ENCODE data around the gene EEF1G.
"Not testable (repeated sequence)": the region's sequence is repeated elsewhere in the genome, so short reads cannot be mapped to it uniquely, and the experiment has no call there.

EEF1G gene

DNA sequence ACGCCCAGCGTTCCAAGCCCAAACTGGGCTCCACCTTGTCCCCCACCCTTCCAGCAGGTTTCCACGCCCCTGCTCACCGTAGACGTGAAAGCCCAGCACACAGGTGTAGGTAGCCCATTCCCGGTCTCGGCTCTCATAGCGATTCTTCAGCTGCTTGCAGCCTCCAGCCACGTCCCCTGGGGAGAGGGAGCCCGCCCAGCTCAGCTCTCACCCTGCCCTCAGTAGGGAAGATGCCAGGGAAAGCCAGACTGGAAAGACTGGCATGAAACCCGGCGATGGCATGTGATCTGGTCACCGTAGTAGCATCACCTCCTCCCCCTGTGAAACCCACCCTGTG, 29.3 kb upstream of the EEF1G start:
- no peak for DNase-seq

DNA sequence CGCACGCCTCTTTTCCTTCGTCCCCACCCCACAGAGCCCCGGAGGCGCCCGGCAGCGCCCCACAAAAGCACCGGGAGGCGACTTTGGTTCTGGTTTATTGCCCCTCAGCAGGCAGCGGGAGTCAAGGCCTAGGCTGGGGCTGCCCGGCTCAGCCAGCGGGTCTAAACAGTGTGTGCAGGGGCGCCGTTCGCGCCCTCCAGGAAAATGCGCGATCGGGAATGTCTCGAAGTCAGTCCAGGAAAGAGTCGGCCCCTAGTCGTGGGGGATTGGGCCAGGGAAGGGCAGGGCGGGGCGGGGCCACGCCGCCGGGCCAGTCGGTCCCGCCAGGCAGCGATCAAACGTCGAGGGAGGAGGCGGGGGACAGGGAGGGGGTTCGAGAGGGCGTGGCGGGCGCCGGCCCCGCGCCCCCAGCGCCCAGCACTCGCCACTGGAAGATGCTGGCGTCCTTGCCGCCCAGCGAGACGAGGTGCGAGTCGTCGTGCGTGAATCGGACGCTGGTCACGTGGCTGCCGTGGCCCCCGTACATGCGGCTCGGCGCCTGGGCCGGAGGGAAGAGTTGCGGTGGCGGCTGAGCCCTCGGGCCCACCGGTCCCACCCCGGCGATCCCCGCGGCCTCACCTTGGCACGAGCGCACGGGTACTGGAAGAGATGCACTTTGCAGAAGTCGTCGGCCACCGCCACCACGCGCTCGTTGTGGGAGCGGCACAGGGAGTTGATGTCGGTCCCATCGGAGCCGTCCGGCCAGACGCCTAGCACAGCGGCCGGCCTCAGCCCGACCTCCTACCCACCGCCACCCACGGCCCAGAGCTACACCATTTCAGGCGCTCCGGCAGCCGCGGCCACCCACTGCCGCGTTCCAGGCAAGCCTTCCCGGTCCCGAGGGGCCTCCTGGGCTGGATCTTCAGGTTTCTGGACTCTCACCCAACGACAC, 28.7 kb upstream of the EEF1G start:
- DNase-seq: peak; percentile 80

DNA sequence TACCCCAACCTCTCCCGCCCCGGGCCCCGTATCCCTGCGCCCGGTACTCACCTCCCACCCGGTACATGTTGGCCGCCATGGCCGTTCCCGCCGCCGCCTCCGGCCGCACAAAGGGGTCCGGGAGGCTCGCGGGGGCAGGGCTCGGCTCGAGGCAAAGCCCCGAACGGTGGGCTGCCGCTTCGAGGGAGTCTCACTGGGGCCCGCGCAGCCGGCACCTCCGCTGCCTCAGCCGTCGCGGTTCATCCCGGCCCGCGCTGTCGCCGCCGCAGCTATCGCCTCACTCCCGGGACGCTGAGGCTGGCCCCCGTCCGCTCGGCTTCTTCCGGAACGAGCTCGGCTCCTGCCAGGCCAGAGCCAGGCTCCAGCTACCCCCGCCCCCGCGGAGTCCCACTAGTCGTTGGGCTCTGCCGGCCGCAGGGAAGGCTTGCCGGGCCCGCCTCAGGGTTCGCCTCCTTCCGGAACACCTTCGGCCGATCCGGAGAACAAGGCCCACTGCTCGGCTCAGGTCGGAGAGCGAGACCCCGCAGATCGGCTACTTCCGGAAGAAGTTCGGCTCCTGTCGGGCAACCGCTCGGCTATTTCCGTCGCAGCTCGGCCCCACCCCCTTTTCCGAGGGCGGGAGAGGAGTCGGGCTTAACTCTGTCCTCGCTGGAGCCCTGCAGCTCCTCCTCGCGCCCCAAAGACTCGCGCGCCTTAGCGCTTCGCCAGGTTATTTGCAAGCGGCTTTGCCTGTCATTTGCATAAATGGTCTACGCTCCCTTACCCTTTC, 27.9 kb upstream of the EEF1G start, which contains the start of gene MTA2:
Gene MTA2, minus strand, starts transcription at position 494 of the 769 bp plus-strand sequence. Its CDS starts 415 bp downstream, at position 79.
- peak; percentile 99 for DNase-seq

DNA sequence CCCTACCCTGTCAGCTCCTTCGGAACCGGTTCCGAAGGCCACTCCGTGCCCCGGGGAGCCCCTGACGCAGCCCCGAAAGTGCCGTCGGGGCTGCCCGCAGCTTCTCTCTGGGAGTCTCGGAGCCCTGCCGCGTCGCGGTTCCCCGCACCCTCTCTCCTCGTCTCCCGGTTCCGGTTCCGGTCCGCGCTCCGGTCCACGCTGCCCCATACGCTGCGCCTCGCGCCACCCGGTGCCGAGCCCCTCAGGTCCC, 27.4 kb upstream of the EEF1G start:
- peak; percentile 35 for DNase-seq

DNA sequence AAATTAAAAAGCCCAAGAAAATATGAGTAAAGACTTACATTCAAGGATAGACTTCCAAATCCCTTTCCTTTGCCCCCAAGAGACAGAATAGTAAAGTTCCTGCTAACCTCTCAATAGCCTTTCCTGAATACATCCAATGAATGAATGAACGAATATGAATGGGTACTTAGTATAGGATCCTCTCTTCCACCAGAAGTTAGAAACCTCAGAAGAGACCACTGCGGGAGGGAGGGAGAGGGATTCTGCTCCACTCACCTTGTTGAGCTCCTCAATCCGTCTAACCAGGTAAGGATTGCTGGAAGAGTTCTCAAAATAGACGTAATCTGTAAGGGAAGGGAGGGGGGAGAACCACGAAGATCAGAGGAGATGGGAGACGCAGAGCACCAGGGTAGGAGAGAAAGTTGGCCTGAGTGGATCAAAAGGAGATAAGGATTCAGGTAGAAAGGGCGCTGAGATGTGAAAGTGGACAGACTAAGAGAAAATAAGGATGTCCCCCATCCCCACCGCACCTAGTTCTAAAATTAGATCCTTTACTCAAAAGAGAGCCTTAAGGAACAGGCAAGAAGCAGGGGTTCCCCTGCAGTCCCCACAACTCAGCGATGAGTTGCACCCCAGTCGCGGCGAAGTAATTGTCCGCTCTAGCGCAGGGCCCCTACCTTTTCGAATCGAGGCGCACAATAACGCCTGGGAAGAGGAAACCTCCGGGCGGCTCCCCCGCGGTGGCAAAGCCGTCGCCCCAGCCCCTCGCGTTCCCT, 26.9 kb upstream of the EEF1G start:
- no peak for DNase-seq

DNA sequence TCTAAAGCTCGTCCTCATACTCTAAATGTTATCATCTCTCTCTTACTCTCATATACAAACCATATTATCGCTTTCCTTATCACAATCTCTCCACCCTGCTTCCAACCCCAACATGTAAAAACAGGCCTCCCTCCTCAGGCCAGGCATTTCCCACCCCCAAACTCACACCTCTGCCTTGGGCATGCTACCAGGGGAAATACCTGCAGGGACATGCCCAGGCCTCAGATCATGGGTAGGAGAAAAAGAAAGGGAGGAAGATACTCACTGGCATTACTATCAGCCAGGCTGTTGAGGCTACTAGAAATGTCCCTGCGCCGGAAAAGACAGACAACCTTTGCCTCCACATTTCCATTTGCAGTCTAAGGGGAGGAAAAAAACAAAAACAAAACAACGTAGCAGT, 26.2 kb upstream of the EEF1G start:
- no peak for DNase-seq

DNA sequence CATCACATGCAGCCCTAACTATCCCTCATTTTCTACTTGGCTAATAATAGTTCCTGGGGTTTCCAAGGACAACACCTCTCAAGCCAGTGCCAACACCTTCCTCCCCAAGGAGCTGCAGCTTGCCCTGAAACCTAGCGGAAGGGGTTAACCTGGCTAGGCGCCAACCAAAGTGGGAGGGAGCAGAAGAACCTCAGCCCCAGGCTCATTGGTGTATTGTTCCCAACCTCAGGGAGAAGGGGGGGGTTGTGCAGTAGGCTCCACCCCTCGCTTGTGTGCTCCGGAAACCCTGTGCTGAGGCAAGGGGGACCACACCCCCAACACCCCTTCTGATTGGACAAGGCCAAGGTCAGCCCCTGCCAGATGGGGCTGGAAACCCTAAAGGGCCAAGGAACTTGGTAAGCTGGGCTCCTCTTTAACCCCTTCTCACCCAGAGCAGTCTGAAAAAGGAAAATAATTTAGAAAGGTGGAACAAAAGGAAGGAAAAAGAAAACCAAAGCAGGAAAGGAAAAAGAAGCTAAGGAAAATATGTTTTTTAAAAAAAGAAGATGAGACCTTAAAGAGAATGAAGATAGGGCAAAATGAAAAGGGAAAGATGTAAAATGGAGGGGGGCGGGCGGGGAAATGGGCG, 25.5 kb upstream of the EEF1G start:
- DNase-seq: peak; percentile 95

DNA sequence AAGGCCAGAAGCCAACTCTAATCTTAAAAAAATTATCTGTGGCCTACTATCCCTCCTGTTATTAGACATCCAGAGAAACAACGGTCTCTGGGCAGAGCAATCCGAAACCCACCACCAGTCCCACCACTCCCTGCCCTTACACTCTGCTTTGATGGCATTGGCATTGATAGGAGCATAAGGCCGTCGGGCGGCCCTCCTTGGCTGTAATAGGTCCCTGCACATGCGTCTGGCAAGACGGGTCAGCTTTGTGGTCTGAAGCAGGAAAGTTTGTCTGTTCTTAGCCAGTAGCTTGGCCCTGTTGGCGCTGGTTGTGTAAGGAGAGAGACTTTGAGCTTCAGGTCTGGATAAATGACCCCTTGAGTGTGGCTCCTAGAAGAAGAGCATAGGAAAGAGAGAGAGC, 21.4 kb upstream of the EEF1G start:
- no peak for DNase-seq

DNA sequence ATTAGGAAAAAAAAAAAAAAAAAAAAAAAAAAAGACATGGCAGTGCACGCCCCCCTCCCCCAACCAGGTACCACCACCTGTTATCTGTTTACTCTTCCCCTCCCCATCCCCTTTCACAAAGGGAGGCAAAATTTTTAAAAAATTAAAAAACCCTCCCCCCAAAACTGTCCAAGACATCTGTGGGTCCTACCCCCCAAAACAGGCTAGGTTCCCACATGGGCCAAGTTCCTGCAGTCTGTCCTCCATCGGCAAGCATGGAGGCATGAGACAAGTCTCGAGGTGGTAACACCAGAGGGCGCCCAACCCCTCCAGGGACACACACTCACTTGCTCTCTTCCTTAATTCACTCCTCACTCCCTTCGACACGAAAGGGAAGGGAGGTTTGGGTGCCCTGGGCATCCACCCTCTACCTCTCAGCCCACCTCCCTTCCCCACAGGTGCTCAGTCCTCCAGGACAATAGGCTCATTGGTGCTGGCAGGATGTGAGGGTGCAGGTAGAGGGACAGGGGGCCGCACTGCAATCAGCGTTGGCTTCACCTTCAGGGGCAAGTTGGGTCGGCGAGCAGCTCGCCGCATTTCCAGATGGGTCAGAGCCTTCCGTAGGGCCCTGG, 19.8 kb upstream of the EEF1G start:
- peak; percentile 55 for DNase-seq

DNA sequence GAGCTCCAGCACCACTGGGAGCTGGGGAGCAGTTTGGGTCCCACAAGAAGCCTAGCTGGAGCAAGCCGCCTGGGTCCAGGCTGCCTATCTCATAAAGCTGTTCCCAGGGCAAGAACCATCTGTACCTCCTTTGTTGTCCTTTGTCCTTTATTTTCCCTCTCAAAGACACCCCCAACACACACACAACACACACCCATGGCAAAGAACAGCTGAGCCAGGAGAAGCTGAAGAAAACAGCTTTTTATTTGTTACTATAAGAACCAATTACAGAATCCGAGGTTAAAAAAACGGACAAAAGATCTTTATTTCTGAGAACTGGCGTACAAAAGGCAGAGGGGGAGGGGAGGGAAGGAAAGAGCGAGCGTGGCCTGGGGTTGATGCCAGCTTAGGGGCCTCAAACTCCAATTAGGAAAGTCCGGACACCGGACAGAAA, 19.3 kb upstream of the EEF1G start:
- no peak for DNase-seq

DNA sequence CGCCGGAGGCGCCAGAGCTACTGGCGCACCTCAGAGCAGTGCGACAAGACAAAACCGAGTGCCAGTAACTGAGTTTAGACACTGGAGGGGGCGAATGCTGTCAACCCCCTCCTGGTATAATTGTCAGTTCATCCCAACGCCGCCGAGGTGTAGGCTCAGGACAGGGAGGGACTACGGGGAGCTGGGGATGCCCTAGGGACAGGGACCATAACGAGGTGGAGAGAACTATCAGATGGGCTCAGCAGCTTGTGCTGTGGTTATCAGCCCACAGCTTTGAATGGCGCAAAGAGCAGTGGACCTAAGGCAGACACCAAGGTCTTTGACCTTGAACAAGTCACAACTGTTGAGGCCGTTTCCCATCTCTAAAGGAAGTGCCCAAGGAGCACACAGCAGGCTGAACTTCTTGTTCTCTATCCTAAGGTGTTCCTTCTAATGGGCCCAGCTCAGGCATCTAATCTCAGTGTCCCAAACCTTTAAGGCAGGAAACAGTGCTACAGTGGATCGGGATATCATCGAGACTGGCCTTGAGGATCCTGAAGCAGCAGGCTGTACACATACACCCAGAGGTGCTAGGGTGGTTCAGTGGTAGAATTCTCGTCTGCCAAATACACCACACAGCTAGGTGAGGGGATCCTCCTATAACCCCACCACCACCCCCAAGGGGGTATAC, 18.6 kb upstream of the EEF1G start:
- DNase-seq: no peak

DNA sequence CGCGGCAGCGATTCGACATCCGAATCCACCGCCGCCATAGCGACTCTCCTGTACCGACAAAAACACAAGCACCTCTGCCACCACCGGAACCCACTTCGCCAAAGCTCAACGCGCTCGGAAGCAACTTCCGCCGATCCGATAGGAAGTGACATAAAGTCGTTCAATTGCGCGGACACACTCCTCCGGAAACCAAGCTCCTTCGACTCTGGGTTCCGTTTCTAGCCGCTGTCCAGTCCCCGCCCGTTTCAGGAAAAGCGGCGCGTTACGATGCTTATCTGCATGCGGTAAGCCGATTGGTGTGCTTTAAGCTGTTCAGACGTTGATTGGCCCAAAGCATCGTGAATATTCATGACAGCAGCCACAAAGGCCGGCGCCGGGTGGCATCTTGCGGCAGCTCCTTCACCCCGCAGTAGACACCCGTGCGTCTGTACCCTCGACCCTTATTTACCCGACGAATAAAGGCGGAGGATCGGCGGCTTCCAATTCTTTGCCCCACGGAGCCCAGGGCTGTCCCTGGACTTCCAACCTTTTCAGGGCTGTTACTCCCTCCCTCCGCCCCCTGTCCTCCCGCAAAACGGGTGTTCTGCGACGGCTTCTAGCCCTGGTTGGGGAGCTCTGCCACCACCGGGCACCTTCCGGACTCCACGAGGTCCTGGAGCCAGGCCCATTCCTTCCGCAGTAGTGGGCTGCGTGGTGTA, 17.9 kb upstream of the EEF1G start, which contains the start of gene TUT1:
Gene TUT1, minus strand, starts transcription at position 76 of the 698 bp plus-strand sequence. Its CDS starts 38 bp downstream, at position 38.
- peak; percentile 100 for DNase-seq

DNA sequence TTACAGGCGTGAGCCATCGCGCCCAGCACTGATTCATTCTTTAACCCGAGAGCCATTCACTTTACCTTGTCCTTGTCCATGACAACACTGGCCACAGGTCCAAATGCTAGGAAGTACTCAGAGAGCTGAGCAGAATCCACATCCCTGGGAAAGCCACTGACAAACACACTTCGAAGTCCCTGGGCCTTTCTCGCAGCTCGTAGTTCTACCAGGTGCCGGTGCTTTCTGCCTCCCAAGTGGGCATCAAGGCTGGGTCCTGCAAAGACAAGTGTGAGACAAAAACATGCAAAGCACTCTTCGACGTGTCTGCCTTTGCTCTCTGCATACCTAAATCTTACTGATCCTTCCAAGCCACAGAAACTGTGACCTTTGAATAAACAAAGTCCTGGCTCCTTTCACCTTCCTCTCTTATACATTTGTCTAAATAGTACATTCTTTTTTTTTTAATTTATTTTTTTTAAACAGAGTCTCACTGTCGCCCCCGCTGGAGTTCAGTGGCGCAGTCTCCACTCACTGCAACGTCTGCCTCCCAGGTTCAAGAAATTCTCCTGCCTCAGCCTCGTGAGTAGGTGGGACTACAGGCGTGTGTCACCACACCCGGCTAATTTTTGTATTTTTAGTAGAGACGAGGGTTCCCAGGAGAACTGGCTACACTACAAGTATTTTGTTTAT, 15.4 kb upstream of the EEF1G start:
- peak; percentile 27 for DNase-seq

DNA sequence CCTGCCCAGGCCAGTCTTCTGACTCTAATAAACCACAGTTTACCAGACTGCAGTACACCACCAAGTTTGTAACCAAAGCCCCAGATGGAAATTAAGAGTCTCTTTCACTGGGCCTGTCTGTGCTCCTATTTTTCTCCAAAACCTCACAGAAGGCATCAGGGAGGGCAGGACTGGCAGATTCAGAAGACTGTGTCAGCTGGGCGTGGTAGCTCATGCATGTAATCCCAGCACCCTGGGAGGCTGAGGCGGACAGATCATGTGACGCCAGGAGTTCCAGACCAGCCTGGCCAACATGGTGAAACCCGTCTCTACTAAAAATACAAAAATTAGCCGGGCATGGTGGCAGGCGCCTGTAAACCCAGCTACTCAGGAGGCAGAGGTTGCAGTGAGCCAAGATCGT, 11.7 kb upstream of the EEF1G start:
- DNase-seq: not testable (repeated sequence)

DNA sequence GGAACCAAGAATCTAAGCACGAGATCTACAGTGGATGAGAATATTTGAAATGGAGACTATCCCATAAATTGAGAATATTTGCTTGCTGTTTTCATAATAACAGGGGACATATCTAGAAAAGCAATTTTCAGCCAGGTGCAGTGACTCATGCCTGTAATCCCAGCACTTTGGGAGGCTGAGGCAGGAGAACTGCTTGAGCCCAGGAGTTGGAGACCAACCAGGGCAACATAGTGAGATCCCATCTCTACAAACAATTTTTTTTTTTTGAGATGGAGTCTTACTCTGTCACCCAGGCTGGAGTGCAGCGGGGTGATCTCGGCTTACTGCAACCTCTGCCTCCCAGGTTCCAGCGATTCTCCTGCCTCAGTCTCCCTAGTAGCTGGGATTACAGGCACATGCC, 8.0 kb upstream of the EEF1G start:
- not testable (repeated sequence) for DNase-seq

DNA sequence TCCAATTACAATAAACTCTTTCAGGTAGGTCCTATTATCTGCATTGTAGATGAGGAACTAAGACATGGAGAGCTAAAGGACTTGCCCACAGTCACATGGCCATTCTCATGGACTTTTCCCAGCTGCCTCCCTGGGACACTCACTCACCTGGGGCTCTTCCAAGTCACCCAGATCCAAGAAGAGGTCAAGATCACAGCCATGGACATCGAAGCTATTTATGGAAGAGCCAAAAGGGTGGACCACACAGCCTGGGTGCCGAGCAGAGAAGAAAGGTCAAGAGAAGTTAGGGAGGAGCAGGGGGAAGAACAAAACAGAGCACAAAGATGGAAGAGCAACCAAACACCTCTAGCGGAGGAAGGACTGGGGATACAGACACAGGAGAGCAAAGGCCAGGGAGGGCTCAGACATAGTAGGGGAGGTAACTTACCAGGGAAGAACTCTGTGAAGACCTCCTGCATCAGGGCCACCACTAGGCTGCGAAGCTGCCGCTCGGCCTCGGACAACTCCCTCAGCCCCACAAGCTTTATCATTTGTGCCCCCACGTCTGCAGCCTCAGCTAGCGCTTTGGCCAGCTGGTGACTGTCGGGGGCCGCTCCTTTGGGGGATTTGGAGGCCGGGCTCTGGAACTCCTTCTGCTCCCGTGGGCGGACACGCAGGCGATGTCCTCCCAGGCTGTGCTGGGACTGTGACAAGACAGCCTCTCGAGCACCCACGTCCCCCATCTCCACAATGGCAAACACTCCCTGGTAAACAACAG, 7.4 kb upstream of the EEF1G start:
- no peak for DNase-seq

DNA sequence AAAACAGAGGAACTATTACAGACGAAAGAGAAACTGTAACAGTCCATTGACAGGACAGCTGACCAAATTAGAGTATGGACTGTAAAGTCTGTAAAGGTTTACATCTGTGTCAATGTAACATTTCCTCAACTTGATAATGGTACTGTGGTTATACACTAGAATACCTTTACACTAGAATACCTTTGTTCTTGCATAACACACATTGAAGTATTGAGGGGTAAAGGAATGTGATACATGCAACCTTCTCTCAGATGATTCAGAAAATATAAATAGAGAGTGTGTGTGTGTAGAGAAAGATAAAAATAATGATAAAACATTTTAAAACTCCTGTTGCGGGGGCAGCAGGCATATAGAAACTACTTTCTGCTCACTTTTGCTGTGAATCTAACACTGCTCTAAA, 5.6 kb upstream of the EEF1G start:
- no peak for DNase-seq

DNA sequence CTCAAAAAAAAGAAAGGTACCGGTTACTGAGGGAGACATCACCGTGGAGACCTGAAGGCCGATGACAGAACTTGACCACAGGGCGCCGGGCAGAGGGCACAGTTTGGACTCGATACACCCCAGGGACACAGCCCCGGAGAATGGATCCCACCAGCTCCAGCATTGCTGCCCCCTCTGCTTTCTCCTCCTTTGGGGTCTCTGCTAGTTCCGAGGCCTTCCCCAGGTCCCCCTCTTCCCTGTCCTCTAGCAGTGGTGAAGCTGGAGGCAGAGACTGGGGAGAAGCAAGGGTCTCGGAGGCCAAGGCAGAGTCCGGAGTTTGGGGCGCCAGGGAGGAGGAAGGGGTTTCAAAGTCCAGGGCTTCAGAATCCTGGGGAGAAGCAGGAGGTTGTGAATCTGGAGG, 4.8 kb upstream of the EEF1G start:
- no peak for DNase-seq

DNA sequence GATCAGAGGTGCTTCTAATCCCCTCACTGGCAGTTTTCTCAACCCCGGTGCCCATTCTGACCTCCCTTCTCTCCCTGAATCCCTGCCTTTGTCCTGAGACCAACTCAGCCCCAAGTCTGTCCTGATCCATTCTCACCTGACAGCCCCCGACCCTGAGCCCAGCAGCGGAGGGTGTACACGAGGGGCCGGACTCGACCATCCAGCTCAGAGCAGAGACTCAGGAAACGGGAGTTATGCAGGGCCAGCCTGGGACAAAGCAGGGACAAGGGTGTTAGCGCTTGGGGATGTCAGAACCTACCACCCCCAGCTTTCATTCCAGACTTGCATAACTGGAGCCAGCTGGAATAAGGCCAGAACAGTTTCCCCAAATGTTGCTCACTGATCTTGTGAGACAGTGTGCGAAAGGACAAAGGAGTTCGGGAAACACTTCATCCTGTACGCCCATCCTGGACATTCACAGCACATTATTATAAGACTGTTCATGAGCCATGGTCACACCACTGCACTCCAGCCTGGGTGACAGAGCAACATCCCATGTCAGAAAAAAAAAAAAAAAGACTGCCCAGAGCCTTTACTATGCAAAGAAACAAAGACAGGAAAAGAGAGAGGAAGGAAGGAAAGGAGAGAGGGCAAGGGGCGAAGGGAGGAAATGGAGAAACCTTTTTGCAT, 3.5 kb upstream of the EEF1G start:
- DNase-seq: no peak

Measured in NCI-H2171 treated with DMSO at 0.1 percent for 48 hours (cell line).